GM13976 (cell line): ENCODE data around the gene ZDHHC14.
A peak's percentile ranks its signal among the peaks of the same experiment; 100 is the strongest.

Experiments
- DNase-seq: peaks from one replicate; pipeline ENCODE4 v3.0.0; 2012; ENCODE audit warnings: low spot score
- in situ Hi-C: fragments of 300-500 bp; cut with MboI; formaldehyde crosslinking; loops from one replicate; pipeline ENCODE4 v1.12.0; 2022; ENCODE audit warnings: low sequenced_read_pairs, mixed read lengths, inconsistent platforms; ENCODE audit not compliant: unreplicated experiment
- TF ChIP-seq, protein P1 (sequence below): IDR thresholded peaks from 2 replicates; pipeline ENCODE4 v1.5.1; 2012; ENCODE audit warnings: borderline replicate concordance, mild to moderate bottlenecking; ENCODE audit not compliant: insufficient read depth; ENCODE audit errors: extremely low read depth, missing control alignments, control extremely low read depth

The ZDHHC14 gene

DNA sequence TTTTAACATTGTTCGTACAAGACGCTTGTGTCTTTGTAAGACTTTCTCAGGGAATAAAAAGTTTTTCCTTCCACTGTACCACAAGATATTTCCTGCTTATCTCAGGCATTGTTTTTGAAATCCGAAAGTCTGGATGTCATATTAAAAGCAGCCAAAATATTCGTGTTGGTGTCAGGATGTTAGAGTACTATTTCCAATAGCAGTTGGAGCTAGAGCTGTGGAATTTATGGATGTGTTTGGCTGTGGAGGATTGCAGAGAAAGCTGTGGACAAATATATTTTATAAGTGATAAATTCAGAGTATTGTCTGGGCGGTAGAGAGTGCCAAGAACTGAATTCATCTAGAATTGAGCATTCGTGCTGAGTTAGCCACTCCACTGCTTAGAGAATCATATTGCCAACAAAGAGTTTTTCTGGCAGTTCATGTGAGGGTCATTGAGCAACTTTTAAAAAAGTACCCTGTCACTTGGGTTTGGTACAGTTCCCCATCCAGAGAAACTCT is 57.7 kb downstream of the ZDHHC14 start:
- TF ChIP-seq, protein P1, sequence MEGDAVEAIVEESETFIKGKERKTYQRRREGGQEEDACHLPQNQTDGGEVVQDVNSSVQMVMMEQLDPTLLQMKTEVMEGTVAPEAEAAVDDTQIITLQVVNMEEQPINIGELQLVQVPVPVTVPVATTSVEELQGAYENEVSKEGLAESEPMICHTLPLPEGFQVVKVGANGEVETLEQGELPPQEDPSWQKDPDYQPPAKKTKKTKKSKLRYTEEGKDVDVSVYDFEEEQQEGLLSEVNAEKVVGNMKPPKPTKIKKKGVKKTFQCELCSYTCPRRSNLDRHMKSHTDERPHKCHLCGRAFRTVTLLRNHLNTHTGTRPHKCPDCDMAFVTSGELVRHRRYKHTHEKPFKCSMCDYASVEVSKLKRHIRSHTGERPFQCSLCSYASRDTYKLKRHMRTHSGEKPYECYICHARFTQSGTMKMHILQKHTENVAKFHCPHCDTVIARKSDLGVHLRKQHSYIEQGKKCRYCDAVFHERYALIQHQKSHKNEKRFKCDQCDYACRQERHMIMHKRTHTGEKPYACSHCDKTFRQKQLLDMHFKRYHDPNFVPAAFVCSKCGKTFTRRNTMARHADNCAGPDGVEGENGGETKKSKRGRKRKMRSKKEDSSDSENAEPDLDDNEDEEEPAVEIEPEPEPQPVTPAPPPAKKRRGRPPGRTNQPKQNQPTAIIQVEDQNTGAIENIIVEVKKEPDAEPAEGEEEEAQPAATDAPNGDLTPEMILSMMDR: no peak
- no peak for DNase-seq
- in situ Hi-C loops: no loop called here

DNA sequence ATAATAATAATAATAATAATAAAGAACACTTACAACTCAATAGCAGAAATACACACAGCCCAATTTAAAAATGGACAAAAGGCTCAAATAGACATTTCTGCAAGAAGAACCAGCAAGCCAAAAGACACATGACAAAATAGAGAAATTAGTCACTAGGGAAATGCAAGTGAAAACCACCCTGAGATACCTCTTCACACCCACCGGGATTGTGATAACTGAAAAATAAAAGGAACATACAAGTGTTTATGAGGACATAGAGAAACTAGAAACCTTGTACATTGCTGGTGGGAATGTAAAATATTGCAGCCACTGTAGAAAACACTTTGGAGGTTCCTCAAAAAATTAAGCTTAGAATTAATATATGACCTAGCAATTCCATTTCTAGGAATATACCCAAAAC is 59.2 kb downstream of the ZDHHC14 start:
- DNase-seq: no peak
- TF ChIP-seq, protein P1: no peak
- in situ Hi-C loops: no loop called here

DNA sequence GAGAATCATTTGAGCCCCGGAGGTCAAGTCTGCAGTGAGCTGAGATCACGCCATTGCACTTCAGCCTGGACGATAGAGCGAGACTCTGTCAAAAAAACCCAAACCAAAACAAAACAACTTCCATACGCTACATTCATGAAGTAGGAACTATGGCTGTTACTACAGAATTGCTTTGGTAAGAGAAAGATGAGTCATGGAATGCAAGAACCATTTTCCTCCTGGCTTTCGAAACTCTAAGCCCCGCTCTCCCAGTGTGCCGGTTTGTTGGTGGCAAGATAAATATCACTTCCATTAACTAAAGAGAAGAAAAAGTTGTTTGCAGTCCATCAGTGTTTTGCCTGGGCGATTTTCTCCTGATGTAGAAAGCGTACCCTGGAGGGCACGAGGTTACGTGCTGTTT is 61.3 kb downstream of the ZDHHC14 start:
- in situ Hi-C loops: no loop called here
- DNase-seq: no peak
- TF ChIP-seq, protein P1: no peak

DNA sequence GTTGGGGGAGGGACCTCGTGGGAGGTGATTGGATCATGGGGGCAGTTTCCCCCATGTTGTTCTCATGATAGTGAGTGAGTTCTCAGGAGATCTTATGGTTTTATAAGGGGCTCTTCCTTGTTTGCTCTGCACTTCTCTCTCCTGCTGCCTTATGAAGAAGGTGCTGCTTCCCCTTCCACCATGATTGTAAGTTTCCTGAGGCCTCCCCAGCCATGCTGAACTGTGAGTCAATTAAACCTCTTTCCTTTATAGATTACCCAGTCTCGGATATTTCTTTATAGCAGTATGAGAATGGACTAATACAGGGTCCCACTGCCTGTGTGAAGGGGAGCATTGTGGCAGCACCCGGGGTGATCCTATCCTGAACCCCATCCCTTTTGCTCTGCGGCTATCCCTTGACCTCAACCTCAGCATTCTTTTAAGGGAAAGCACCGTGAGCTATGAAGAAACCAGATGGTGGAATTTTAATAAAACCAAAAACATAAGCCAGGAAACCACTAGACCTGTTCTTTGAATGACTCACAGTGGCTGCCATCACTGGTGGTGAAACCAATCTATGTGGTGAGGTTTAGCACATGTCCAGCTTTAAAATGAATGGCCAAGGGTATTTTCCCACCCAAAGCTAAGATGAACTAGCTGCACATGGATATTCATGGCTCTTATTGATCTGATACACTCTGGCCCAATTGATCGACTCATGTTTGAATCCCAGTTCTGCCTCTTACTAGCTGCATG is 62.2 kb downstream of the ZDHHC14 start:
- TF ChIP-seq, protein P1: no peak
- DNase-seq: peak; percentile 53
- in situ Hi-C loops: no loop called here

DNA sequence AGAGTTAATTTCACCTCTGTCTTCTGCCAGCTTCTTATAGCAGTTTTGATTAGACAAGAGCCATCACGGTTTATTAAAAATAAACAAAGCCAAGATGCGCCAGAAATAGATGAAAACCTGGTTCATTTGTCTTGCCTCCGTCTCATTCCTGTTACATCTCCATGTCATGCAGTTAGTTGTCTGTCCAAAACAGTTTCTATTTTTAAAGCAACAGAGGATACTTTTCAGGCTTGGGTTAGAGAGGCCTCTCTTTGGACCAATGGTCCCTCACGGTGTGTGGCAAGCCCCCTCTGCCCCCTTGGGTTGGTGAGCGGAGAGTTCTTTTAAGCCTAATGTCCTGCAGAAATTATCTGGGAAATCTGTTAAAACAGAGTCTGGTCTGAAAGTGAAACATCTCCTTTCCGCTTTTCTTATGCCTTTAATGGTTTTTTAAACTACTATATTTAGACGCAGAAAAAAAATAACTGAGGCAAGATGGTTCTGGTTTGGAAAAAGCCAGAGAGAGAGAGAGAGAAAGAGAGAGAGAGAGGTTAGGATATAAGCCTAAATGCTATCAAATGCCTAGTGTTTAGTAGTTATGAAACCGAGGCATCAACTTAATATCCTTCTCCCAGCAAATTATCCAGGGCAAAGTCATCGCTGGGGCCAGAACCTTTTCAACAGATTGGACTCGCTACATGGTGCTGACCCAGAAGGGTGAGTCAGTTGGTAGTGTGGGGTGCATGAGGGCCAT is 64.5 kb downstream of the ZDHHC14 start:
- DNase-seq: no peak
- in situ Hi-C loops: no loop called here
- TF ChIP-seq, protein P1: no peak

DNA sequence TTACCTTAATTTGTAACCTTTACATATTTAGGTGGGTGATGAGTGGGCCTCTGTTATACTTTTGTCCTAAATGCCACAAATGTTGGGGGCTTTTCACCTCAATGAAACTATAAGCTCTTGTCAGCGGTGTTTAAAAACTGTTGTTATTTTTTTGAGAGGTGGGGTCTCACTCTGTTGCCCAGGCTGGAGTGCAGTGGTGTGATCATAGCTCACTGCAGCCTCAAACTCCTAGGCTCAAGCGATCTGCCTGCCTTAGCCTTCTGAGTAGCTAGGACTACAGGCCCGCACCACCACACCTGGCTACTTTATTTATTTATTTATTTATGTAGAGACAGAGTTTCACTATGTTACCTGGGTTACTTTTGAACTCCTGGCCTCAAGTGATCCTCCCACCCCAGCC is 66.7 kb downstream of the ZDHHC14 start:
- DNase-seq: no peak
- TF ChIP-seq, protein P1: no peak
- in situ Hi-C loops: no loop called here

DNA sequence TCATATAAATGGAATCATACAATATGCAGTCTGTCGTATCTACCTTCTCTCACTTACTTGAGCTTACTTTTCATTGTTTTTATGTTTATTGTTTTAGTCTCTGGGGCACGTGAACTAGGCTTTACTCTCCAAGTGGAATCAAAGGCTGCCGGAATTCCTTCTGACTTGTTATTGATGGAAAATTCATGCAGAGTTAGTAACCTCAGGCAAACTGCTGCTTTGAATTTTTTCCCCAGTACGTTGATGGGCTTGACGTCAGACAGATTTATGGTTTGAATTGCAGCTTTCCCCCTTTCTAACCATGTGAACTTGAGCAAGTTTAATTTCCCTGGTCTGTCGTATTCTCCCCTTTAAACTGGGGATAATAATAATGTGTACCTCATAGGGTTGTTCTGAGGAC is 68.6 kb downstream of the ZDHHC14 start:
- TF ChIP-seq, protein P1: no peak
- DNase-seq: no peak
- in situ Hi-C loops: no loop called here
